GM18951 (cell line): Measurements from ENCODE around the gene CFAP57.

Source experiments
- POLR2A ChIP-seq: IDR thresholded peaks from 4 replicates; pipeline ENCODE4 v1.6.1; 2011; ENCODE audit warnings: mild to moderate bottlenecking; ENCODE audit not compliant: insufficient read length, insufficient read depth; ENCODE audit errors: extremely low read depth
- in situ Hi-C: fragments of 300-500 bp; cut with MboI; formaldehyde crosslinking; loops from one replicate; pipeline ENCODE4 v1.12.0; 2022; ENCODE audit warnings: low sequenced_read_pairs, mixed read lengths, inconsistent platforms; ENCODE audit not compliant: unreplicated experiment

CFAP57 gene

GRCh38 chr1:43222879-43223278 lies 50.7 kb downstream of the CFAP57 start:
- in situ Hi-C loops: no loop called here
- TF ChIP-seq POLR2A: no peak

DNA sequence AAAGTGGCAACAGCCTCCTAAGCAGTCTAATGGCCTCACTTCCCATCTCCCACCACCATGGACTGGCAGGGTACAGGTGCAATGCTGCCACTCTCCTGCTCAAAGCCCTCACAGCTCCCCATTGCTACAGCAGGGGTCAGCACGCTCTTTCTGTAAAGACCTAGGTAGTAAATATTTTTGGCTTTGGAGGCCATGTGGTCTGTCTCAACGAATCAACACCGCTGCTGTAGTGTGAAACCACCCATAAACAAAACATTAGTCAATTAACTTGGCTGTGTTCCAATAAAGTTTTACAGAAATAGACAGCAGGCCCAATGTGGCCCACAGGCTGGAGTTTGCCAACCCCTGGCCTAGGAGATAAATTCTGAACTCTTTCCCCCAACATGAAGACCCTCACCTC lies 53.0 kb downstream of the CFAP57 start:
- in situ Hi-C loops: loop anchor here (5.0 kb wide), 1 partner anchor 187 kb away; no protein-coding TSS in a partner anchor
- TF ChIP-seq POLR2A: no peak

GRCh38 chr1:43227143-43227764 lies 55.1 kb downstream of the CFAP57 start:
- TF ChIP-seq POLR2A: no peak
- in situ Hi-C loops: loop anchor here (5.0 kb wide), 1 partner anchor 185 kb away; no protein-coding TSS in a partner anchor

- no peak for TF ChIP-seq POLR2A
- in situ Hi-C loops: loop anchor here (5.0 to 10.0 kb wide), 2 partner anchors 125 to 182 kb away; partner anchors contain the start of gene CDC20
Measured at GRCh38 chr1:43229826-43230780, 58.0 kb downstream of the CFAP57 start.

DNA sequence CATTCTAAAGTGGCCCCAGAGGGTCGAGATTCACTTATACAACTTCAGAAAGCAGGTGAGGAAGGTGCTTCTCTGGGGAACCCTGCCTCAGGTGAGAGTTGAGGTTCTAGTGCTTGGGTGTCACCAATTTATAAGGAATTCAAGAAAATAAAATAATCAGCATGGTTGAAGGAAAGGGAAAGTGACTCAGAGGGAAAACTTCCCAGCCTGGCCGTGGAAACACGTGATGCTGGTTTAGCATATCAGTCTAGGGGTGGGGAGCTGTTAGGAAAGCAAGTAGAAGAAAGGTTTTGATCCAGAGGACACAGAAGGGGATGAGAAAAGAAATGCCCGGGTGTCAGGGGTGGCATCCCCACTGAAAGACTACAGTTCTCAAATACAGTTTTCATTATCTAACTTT lies 59.9 kb downstream of the CFAP57 start:
- no peak for TF ChIP-seq POLR2A
- in situ Hi-C loops: loop anchor here (10.0 kb wide), 1 partner anchor 123 kb away; the partner anchor contains the start of gene CDC20

DNA sequence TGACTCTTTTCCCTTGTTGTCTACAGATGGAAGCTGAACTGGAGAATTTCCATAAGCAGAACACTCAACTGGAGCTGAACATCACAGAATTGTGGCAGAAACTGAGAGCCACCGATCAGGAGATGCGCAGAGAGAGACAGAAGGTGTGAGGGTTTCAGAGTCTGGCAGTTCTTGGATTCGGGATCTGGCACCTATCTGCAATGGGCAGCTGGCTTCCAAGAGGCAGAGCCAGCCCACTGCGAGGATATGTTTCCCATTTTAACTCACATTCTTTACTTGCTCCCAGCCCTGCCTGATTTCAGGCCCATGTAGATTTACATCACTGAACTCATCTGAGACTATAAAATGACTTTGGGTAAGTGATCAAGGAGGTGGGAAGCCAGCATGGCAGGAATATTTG lies 60.4 kb downstream of the CFAP57 start:
- TF ChIP-seq POLR2A: no peak
- in situ Hi-C loops: loop anchor here (10.0 kb wide), 1 partner anchor 122 kb away; the partner anchor contains the start of gene CDC20

GRCh38 chr1:43233631-43234030 lies 61.5 kb downstream of the CFAP57 start:
- in situ Hi-C loops: loop anchor here (10.0 kb wide), 1 partner anchor 121 kb away; the partner anchor contains the start of gene CDC20
- TF ChIP-seq POLR2A: no peak

DNA sequence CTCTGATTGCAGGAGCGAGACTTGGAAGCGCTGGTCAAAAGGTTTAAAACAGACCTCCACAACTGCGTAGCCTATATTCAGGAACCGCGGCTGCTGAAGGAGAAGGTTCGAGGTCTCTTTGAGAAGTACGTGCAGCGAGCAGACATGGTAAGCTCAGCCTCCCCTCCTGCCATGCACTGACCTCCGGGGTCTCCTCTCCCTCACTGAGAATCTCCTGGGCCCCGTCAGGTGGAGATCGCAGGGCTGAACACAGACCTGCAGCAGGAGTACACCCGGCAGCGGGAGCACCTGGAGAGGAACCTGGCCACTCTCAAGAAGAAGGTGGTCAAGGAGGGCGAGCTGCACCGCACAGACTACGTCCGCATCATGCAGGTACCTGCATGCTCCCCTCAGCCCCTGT lies 62.1 kb downstream of the CFAP57 start:
- in situ Hi-C loops: loop anchor here (10.0 kb wide), 1 partner anchor 121 kb away; the partner anchor contains the start of gene CDC20
- no peak for TF ChIP-seq POLR2A

DNA sequence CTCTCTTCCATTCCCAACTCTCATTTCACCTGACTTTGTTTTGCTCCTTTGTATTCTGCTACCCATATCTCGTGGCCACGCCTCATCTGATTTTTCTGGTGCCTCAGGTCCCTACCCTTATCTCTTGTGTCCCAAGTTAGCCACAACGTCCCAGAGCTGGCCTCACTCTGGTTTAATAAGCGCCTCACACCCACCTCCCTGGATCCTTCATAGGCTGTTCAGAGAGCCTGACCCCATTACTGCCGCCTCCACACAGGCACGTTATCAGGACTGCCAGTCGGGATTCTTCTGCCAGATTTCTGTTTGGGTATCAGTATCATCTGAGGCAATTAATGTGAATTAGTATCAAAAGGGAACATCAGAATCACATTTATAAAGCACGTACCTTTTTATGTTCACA lies 62.9 kb downstream of the CFAP57 start:
- TF ChIP-seq POLR2A: no peak
- in situ Hi-C loops: loop anchor here (10.0 kb wide), 1 partner anchor 120 kb away; the partner anchor contains the start of gene CDC20

DNA sequence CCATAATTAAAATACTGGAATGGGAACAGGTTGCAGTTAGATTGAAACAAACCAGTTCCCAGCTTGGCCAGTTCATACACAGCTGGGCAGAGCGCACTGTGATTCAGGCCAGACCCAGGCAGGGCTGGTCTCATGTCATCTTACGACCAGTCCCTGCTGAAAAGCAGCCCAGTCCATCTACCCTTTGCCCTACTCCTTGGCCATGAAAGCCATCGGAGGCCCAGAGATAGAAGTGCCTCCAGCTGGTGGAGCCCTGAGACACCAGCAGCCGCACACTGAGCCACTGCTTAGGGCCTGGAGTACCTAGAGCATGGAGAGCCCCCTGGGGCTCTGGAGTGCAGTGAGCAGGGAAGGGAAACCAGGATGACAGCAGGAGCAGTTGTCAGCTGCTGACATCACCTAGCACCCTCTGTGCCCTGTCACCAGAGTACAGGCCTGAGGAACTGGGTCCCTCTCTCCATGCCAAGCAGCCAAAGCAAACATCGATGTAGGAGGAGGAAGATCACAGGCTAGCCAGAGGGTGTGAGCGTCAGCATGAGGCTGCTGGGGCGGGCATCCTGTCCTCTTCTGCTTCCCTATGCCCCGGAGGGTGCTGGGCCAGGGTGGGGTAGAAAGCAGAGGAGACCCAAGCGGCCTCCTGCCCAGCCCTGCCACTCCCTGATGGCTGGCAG lies 63.5 kb downstream of the CFAP57 start:
- in situ Hi-C loops: loop anchor here (10.0 kb wide), 1 partner anchor 119 kb away; the partner anchor contains the start of gene CDC20
- TF ChIP-seq POLR2A: no peak

DNA sequence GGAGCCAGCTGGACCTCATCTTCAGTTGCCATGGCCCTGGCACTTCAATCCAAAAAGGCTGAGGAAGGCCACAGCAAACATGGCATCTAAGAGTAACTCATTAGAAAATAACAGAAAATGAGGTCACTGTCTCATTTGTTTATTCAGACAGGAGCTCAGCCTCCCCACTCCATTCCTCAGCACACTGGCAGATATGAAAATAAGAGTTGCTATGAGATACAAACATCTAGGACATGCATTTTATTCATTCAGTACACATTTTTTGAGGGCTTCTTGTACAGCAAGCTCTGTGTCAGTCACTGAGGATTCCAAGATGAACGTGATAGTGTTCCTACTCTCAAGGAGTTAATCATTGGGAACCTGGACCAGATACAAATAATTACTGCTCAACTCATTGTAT lies 65.0 kb downstream of the CFAP57 start:
- no peak for TF ChIP-seq POLR2A
- in situ Hi-C loops: loop anchor here (10.0 kb wide), 1 partner anchor 118 kb away; the partner anchor contains the start of gene CDC20

DNA sequence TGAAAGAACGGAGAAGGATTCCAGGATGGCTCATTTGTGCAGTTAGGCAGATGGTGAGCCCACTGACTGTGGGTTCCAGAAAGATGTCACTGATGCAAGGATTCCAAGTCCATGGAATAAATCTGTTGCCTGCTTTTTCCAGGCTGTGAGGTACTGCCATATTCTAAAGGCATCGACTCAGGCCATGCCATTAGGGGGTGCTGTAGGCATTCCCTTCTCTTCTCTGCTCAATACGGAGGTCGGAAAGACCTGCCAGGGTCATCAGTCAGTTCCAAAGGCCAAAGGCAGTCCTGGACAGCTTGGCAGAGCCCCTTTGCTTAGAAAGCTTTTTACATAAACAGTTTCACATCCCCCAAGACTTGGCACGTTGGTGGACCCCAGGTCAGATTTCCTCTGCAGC lies 66.0 kb downstream of the CFAP57 start:
- no peak for TF ChIP-seq POLR2A
- in situ Hi-C loops: loop anchor here (10.0 kb wide), 1 partner anchor 117 kb away; the partner anchor contains the start of gene CDC20
